A375 (cell line): Measurements from ENCODE around the gene RNF167. TPM values are rescaled to one million over a fixed set of nuclear protein-coding genes. Genes with fewer than 3 reads are reported as not detected.

ENCODE experiments used
- small RNA-seq: library from RNA; depleted of rRNA; stranded (forward); fragments of <200 nt; gene quantifications from one replicate; pipeline ENCODE3, GENCODE V24; 2014
- total RNA-seq: library from RNA; depleted of rRNA; stranded (reverse); fragments of >200 nt; shearing (Covaris generic); gene quantifications from 2 replicates; pipeline ENCODE4 v1.2.3, GENCODE V29; 2014; rRNA removed

Gene RNF167
- 43.8 and 50.1 TPM in 2 replicates for total RNA-seq

DNA sequence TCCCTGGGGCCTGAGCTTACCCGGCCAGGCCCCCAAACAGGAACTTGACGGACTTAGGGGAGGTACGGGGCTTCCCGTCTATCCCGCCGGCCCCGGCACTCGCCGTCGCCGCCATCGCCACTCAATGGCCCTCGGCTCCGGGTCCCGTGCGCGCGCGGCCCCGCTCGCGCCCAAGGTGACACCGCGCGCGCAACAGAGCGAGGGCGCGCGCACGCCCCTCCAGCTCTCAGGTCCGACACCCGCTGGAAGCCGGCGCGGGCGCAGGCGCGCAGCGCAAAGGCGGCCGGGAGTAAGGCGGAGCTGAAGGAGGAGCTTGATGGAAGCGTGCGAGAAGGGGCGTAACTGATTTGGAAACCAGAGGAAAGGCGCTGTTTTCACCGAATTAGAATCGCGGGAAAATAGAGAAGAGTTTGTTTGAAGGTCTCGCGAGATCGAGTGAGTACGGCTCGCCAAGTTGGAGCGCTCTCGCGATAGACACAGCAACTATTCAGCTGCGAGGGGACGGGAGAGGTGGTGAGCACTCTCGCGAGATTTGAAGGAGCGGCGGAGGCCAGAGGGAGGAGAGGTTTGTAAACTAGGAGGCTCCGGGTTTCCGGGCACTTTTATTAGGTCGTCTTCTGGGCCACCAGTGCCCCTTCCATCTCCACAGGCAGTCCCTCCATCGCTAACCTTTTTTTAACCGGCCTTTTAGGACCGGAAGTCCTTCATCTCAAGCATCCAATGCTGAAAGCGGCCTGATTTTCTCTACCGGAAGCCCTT lies at the start of gene RNF167, which contains the start of gene SLC25A11:
RNF167 (plus strand) TSS at position 473 of the 759 bp plus-strand sequence. CDS start 642 bp downstream, outside the sequence.
SLC25A11 (minus strand) TSS at position 251 of the 759 bp plus-strand sequence; CDS start at position 115, 136 bp downstream.

GRCh38 chr17:4899341-4900230 lies 40.5 kb upstream of the RNF167 start, which contains the start of gene C17orf107:
Gene C17orf107 (plus strand): TSS chr17:4899536. CDS start chr17:4899763, 227 bp downstream.

GRCh38 chr17:4903051-4903818 lies 36.8 kb upstream of the RNF167 start, which contains the start of gene CHRNE:
Gene CHRNE (minus strand): TSS chr17:4903098. CDS start chr17:4903063, 35 bp downstream.

DNA sequence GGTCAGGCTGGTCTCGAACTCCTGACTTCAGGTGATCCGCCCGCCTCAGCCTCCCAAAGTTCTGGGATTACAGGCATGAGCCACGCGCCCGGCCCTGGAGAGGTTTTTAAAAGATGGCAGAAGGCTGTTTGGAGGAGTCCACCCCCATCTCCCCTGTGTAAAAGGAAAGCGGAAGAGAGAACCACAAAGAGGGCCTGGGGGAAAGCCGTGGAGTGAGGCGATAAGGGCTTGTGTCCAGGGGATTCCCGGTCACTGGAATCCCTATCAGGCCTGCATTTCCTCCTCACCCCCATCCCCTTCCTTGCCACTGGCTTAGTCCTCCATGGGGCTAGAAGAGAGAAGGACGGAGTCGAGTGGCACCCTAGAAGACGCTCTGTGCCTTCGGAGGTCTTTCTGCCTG lies 8.1 kb upstream of the RNF167 start, which contains the start of gene GP1BA:
GP1BA (plus strand) TSS at position 315 of the 400 bp plus-strand sequence. CDS start 328 bp downstream, outside the sequence.

DNA sequence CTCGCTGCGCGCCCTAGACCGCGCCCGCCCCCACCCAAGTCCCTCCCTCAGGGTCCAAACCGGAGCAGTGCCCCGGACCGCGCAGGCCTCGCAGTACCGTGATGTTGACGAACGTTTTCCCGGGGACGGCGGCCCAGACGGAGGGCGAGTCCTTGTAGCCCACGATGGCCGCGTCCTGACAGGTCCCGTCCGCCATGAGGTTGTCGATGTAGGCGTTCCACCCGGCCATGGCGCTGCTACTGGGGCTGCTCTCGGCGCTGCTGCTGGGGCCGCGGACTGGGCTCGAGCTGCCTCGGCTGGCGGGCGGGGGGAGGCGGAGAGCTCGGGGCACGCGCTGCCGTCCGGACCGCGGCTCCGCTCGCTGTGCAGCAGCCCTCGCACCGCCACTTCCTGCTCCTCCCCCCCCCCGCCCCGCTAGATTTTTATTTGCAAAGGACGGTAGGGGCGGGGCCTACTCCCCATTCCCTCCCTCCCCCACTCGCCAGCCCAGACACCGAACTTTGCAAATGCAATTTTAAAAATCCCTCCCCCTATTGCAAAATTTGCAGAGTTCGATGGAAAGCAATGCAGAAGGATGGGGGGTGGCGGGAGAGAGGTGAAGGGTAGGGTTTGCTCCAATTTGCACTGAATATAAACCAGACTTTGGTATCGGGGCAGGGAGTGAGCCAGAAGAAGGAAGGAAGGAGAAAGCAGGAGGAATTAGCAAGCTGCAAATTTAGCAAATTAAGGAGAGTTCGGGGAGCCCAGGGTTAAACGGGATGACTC lies 8.3 kb downstream of the RNF167 start, which contains the start of gene PFN1:
PFN1 (minus strand) TSS at position 365 of the 765 bp plus-strand sequence; CDS start at position 229, 136 bp downstream.

GRCh38 chr17:4950746-4951204 lies 10.7 kb downstream of the RNF167 start, which contains the start of gene ENO3:
Gene ENO3 (plus strand): TSS chr17:4951119. CDS start chr17:4951830, 711 bp downstream.

DNA sequence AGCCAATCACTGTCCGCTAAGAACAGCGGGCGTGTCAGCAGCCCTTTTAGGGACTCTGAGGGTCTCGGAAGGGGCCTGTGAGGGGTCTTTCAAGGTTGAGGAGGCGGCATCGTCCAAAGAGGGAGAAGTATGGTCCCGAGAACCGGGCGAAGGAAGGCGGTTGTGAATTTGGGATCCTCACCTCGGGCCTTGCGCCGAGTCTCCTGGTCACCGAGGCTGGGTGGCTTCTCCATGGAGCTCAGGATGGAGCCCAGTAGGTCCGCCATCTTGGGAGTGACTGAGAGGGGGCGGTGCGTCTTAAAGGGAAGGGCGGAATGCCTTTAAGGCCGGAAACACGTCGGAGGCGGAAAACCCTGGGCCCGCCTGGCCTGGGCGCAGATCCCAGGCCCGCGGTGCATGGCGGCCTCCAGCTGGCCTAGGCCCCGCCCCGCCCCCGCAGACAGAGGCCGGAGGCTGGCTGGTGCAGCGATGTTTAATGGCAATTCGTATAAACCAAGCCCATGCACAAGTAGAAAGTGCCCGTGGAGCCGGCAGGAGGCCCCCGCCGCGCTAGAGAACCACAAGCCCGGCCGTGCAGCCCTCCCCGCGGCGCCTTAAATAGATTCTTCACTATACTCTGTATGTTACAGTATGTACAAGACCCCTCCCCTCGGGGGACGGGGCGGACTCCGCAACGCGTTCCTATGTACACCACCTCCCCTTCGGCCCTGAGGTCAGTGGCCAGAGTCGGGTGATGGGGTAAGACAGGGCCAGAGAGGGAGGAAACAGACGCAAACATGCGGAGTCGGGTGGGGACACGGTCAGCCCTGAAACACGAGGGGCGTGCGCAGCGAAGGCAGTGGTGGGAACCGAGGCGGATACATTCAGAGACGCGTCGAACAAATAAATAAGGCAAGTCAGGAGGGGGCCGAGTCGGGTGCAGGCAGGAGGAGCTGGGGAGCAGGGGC lies 27.7 kb downstream of the RNF167 start, which contains the start of gene SPAG7:
SPAG7 (minus strand) TSS at position 279 of the 947 bp plus-strand sequence; CDS start at position 266, 13 bp downstream.

GRCh38 chr17:4986951-4987766 lies 47.1 kb downstream of the RNF167 start, which contains the start of gene CAMTA2:
Gene CAMTA2 (minus strand): TSS chr17:4987675. CDS start chr17:4986222, 1,453 bp downstream.

Small RNA genes within 50 kb of the gene (small RNA-seq; reads per million reads assigned to genes)
- gene MIR6864 = not detected
- gene MIR6865 = not detected

Other genes with a start within 250 kb of the RNF167 start
- 30.5 and 31.3 TPM in 2 replicates for gene PELP1, start 236.1 kb upstream of the RNF167 start, total RNA-seq
- 26.7 and 34.7 TPM in 2 replicates for gene ARRB2, start 229.6 kb upstream of the RNF167 start, total RNA-seq
- gene MED11, start 208.8 kb upstream of the RNF167 start, total RNA-seq = 29.1 and 38.1 TPM in 2 replicates
- 0.27 and 0.38 TPM in 2 replicates for gene ZMYND15, start 200.4 kb upstream of the RNF167 start, total RNA-seq
- 4.0 and 4.1 TPM in 2 replicates for gene CXCL16, start 200.3 kb upstream of the RNF167 start, total RNA-seq
- not detected in 2 replicates for gene TM4SF5, start 168.4 kb upstream of the RNF167 start, total RNA-seq
- 0.26 TPM in 1 of 2 replicates, not detected in the other for gene VMO1, start 153.9 kb upstream of the RNF167 start, total RNA-seq
- not detected in 2 replicates for gene GLTPD2, start 151.3 kb upstream of the RNF167 start, total RNA-seq
- gene PSMB6, start 144.1 kb upstream of the RNF167 start, total RNA-seq = 200 and 223 TPM in 2 replicates
- gene PLD2, start 133.1 kb upstream of the RNF167 start, total RNA-seq = 19.5 and 26.8 TPM in 2 replicates
- gene MINK1, start 106.9 kb upstream of the RNF167 start, total RNA-seq = 33.7 and 33.8 TPM in 2 replicates
- gene C17orf107, start 40.7 kb upstream of the RNF167 start, total RNA-seq = 0.45 and 0.53 TPM in 2 replicates
- 0.19 and 0.38 TPM in 2 replicates for gene CHRNE, start 37.2 kb upstream of the RNF167 start, total RNA-seq
- not detected in 2 replicates for gene GP1BA, start 8.0 kb upstream of the RNF167 start, total RNA-seq
- 83.0 and 86.7 TPM in 2 replicates for gene SLC25A11, start 222 bp upstream of the RNF167 start, total RNA-seq
- gene PFN1, start 8.3 kb downstream of the RNF167 start, total RNA-seq = 1,994 and 2,456 TPM in 2 replicates
- 7.2 and 8.6 TPM in 2 replicates for gene ENO3, start 10.9 kb downstream of the RNF167 start, total RNA-seq
- gene SPAG7, start 27.5 kb downstream of the RNF167 start, total RNA-seq = 90.5 and 106 TPM in 2 replicates
- 25.6 and 46.7 TPM in 2 replicates for gene CAMTA2, start 47.4 kb downstream of the RNF167 start, total RNA-seq
- gene INCA1, start 57.3 kb downstream of the RNF167 start, total RNA-seq = 0.72 TPM in 1 of 2 replicates, not detected in the other
- gene KIF1C, start 57.7 kb downstream of the RNF167 start, total RNA-seq = 39.6 and 46.3 TPM in 2 replicates
- gene SLC52A1, start 95.2 kb downstream of the RNF167 start, total RNA-seq = not detected in 2 replicates
- gene ZFP3, start 138.2 kb downstream of the RNF167 start, total RNA-seq = not detected in 2 replicates
- gene ZNF232, start 171.6 kb downstream of the RNF167 start, total RNA-seq = 19.4 and 20.4 TPM in 2 replicates
- not detected in 2 replicates for gene USP6, start 175.8 kb downstream of the RNF167 start, total RNA-seq